Measurements from ENCODE around the gene RAC2.

The RAC2 gene

GRCh38 chr22:37281195-37281594 is 37.1 kb upstream of the RAC2 start:
- no peak for TF ChIP-seq CTCF (IDR thresholded peaks at IDR 0.05)

DNA sequence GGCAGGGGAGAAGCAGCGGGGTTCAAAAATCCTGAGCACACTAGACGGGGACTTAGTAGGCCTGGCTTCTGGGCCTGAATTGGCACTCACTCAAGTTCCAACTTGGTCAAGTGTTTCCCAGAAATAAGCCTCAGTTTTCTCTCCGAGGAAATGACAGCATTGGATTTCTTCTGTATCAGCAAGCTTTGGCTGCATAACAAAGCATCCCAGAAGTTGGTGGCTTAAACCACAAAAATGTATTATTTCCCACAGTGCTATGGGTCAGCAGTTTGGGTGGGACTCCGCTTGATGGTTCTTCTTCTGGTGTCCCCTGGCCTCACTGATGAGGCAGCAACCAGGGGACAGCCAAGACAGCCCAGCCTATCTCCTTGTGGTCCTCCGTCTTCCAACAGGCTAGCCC is 36.6 kb upstream of the RAC2 start:
- no peak for TF ChIP-seq CTCF (IDR thresholded peaks at IDR 0.05)

GRCh38 chr22:37279331-37280181 is 35.5 kb upstream of the RAC2 start:
- no peak for TF ChIP-seq CTCF (IDR thresholded peaks at IDR 0.05)

DNA sequence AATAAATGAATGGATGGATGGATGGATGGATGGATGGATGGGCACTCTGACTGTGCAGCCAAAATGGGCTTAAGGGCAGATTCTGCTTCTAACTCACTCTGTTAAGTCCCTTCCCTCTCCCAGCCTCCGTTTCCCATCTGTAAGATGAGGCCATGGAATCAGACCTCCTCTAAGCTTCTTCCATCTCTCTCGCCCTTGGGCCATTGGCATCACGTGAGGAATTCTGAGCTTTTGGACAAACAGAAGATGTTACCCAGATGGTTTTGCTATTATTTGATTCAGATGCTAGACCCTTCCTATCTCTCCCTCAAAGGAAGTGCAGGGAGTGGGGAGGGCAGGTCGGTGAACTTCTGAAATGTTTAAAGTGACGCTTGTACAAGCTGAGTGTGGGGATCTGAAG is 34.2 kb upstream of the RAC2 start:
- no peak for TF ChIP-seq CTCF (IDR thresholded peaks at IDR 0.05)

DNA sequence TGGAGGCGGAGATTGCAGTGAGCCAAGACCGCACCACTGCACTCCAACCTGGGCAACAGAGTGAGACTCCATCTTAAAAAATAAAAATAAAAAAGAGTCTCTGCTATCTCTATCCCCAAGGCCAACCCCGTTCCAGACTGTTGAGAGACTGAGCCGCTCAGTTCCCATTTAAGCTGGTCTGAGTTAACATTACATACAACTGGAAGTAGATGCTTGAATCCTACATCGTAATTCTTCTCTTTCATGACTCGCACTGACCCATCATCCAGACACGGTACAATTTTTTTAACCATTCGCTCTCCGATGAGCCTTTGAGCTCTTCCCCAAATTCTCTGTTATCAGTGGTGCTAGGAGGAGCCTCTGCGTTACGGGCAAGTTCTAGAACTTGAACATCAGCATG is 33.3 kb upstream of the RAC2 start:
- TF ChIP-seq CTCF (IDR thresholded peaks at IDR 0.05), result no peak

DNA sequence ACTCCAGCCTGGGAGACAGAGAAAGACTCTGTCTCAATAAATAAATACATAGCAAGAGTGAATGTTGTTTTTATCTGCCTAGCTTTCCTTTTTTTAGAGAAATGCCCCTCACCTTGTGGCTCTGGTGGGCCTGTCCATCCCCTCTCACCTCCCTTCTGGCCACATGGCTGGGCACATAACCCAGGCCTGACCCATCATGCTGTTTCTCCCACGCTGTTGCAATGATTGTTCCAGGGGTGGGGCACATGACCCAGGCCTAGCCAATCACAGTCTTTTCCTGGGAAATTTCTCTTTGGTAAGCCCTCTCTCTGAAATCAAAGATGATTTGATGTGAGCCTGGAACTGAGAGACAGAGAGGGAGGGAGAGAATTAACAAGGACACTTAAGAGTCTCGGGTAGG is 32.7 kb upstream of the RAC2 start:
- no peak for TF ChIP-seq CTCF (IDR thresholded peaks at IDR 0.05)

DNA sequence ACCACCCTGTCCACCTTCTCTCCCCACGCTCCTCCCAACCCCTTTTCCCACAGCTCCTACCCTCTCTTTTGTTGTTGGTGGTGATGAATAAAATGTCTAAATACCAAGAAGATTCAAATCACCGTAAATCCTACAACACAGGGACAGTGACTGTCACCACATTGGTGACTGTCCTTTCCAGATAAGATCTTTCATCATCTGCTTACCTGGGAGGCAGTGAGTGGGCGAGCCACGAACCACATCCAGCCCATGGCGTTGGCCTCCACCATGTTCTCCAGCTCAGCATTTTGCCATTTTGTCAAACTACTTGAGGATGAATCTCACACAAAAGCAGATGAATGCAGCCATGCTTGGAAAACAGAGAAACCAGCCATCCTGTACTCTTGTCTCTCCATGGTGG is 31.6 kb upstream of the RAC2 start:
- TF ChIP-seq CTCF (IDR thresholded peaks at IDR 0.05), result no peak

- TF ChIP-seq CTCF (IDR thresholded peaks at IDR 0.05), result no peak
Observed at GRCh38 chr22:37275134-37275533, 31.1 kb upstream of the RAC2 start.
